Diencephalon (tissue), 1 donor: ENCODE results near the gene SLAIN2. TPM values are rescaled to one million over a fixed set of nuclear protein-coding genes. Genes with fewer than 3 reads are reported as not detected.

Experiments
- total RNA-seq: library from RNA; depleted of rRNA; stranded (reverse); fragments of >200 nt; gene quantifications from one replicate; pipeline ENCODE4 v1.2.3, GENCODE V29; 2014

SLAIN2 gene
- 176 TPM for total RNA-seq

GRCh38 chr4:48340965-48341775 is at the start of gene SLAIN2:
SLAIN2 (plus strand) TSS chr4:48341529; CDS start chr4:48341740, 211 bp downstream.

Other genes starting within 250 kb of the SLAIN2 start
- gene TXK, start 207.3 kb upstream of the SLAIN2 start, total RNA-seq: 1.2 TPM
- 1.2 TPM for gene TEC, start 71.7 kb upstream of the SLAIN2 start, total RNA-seq
- gene SLC10A4, start 141.8 kb downstream of the SLAIN2 start, total RNA-seq: 10.1 TPM
- 0.23 TPM for gene ZAR1, start 148.7 kb downstream of the SLAIN2 start, total RNA-seq